ENCODE data around the gene IL18BP.

Gene IL18BP

GRCh38 chr11:71977743-71978418 is 20.8 kb upstream of the IL18BP start:
- Histone ChIP-seq H3K9me3 (ENCODE audit: control insufficient read depth, low read length) (no peaks in the 10 kb centered on the region), H3K4me3 (ENCODE audit: insufficient read depth, low read depth, low read length) (no peak overlapping the region), H3K27me3 (ENCODE audit: control insufficient read depth, insufficient read depth, low read length, poor library complexity, severe bottlenecking) (no peaks in the 10 kb centered on the region)

DNA sequence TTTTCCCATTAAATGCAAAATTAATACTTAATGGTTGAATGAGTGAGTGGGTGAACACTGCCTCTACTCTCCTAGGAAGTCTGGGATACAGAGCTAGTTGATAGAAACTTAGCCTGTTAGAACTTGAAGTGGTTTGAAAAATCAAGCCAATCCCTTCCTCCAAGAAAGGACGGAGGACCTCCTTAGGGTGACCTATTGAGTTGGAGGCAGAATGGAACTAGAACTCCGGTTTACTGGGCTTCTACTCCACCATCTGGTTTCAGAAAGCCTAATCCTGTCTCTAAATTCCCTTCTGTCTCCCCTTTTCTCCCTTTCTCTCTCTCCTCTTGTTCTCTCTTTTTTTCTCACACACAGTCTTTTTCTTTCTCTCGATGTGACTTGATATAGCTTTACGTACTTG is 19.6 kb upstream of the IL18BP start:
- H3K4me1 ChIP-seq (ENCODE audit: control insufficient read depth, insufficient read depth, low read length) = no peaks in the 10 kb centered on the region
- H3K9me3 ChIP-seq (ENCODE audit: control insufficient read depth, low read length) = no peaks in the 10 kb centered on the region
- H3K36me3 ChIP-seq (ENCODE audit: control insufficient read depth, insufficient read depth, low read length) = peaks cover 6% of the 10 kb centered on the region
- no peak overlapping the region for H3K27ac ChIP-seq (ENCODE audit: insufficient read depth, low read depth, low read length, poor library complexity, severe bottlenecking)
- H3K27me3 ChIP-seq (ENCODE audit: control insufficient read depth, insufficient read depth, low read length, poor library complexity, severe bottlenecking) = no peaks in the 10 kb centered on the region
- H3K4me3 ChIP-seq (ENCODE audit: insufficient read depth, low read depth, low read length) = no peak overlapping the region
- 93 to 97% methylated on average over 3 to 4 of the region's 4 CpGs for WGBS, 2 experiments

More at GRCh38 chr11:71977743-71978418, 20.8 kb upstream of the IL18BP start:
- WGBS, 2 experiments = 81 to 85% methylated on average over 7 of the region's 7 CpGs
- no peaks in the 10 kb centered on the region for H3K4me1 ChIP-seq (ENCODE audit: control insufficient read depth, insufficient read depth, low read length)
- no peak overlapping the region for H3K27ac ChIP-seq (ENCODE audit: insufficient read depth, low read depth, low read length, poor library complexity, severe bottlenecking)
- no peaks in the 10 kb centered on the region for H3K36me3 ChIP-seq (ENCODE audit: control insufficient read depth, insufficient read depth, low read length)

DNA sequence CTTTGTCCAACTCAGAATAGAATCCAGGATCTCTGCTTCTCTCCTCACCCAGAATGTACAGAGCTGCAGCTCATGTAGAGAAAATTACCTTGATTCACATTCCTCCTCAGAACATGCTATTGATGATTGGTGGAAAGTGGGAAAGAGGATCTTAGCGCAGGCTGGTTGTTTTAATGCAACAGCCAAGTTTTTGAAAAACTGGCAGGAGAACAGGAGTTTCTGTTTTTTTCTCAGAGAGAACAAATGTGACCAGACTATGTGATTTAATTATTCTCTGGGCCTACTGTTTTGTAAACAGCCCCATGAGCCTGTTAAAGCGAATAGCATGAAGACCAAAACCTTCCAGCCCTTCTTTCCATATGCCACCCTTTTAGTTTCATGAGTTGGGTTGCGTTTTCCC is 19.1 kb upstream of the IL18BP start:
- no peaks in the 10 kb centered on the region for H3K27me3 ChIP-seq (ENCODE audit: control insufficient read depth, insufficient read depth, low read length, poor library complexity, severe bottlenecking)
- no peaks in the 10 kb centered on the region for H3K9me3 ChIP-seq (ENCODE audit: control insufficient read depth, low read length)
- no peaks in the 10 kb centered on the region for H3K4me1 ChIP-seq (ENCODE audit: control insufficient read depth, insufficient read depth, low read length)
- WGBS, 2 experiments = 93 to 99% methylated on average over 3 of the region's 3 CpGs
- H3K36me3 ChIP-seq (ENCODE audit: control insufficient read depth, insufficient read depth, low read length) = peaks cover 6% of the 10 kb centered on the region
- H3K27ac ChIP-seq (ENCODE audit: insufficient read depth, low read depth, low read length, poor library complexity, severe bottlenecking) = no peak overlapping the region
- H3K4me3 ChIP-seq (ENCODE audit: insufficient read depth, low read depth, low read length) = no peak overlapping the region

GRCh38 chr11:71986131-71986530 is 12.6 kb upstream of the IL18BP start:
- WGBS, 2 experiments = 89 to 98% methylated on average over 2 of the region's 2 CpGs
- Histone ChIP-seq H3K36me3 (ENCODE audit: control insufficient read depth, insufficient read depth, low read length) (peaks cover 6% of the 10 kb centered on the region), H3K27me3 (ENCODE audit: control insufficient read depth, insufficient read depth, low read length, poor library complexity, severe bottlenecking) (no peaks in the 10 kb centered on the region), H3K4me3 (ENCODE audit: insufficient read depth, low read depth, low read length) (no peak overlapping the region), H3K27ac (ENCODE audit: insufficient read depth, low read depth, low read length, poor library complexity, severe bottlenecking) (no peak overlapping the region), H3K4me1 (ENCODE audit: control insufficient read depth, insufficient read depth, low read length) (no peaks in the 10 kb centered on the region), H3K9me3 (ENCODE audit: control insufficient read depth, low read length) (no peaks in the 10 kb centered on the region)

- H3K27me3 ChIP-seq (ENCODE audit: control insufficient read depth, insufficient read depth, low read length, poor library complexity, severe bottlenecking) = no peaks in the 10 kb centered on the region
- H3K9me3 ChIP-seq (ENCODE audit: control insufficient read depth, low read length) = no peaks in the 10 kb centered on the region
- no peak overlapping the region for H3K4me3 ChIP-seq (ENCODE audit: insufficient read depth, low read depth, low read length)
- H3K27ac ChIP-seq (ENCODE audit: insufficient read depth, low read depth, low read length, poor library complexity, severe bottlenecking) = no peak overlapping the region
- H3K4me1 ChIP-seq (ENCODE audit: control insufficient read depth, insufficient read depth, low read length) = no peaks in the 10 kb centered on the region
- 44 to 48% methylated on average over 2 of the region's 2 CpGs for WGBS, 2 experiments
- peaks cover 6% of the 10 kb centered on the region for H3K36me3 ChIP-seq (ENCODE audit: control insufficient read depth, insufficient read depth, low read length)
Observed at GRCh38 chr11:71987521-71987920, 11.2 kb upstream of the IL18BP start.

DNA sequence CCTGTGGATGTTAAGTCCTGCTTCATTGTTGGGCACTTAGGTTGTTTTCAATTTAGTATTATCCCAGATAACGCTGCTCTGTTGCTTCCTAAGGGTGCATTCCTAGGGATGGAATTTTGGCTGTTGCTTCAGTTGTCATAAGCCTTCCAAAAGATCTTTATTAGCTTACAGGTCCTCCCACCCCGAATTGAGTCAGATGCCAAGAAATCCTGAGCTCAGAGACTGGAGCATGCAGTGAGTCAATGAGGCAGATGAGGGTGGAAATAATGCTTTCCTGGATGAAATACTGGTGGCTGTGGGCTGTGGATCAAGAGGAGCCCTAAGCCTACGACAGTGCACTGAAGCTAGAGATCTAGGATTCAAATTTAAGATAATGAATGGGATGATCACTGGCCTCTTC is 10.7 kb upstream of the IL18BP start:
- Histone ChIP-seq H3K4me3 (ENCODE audit: insufficient read depth, low read depth, low read length) (no peak overlapping the region), H3K27ac (ENCODE audit: insufficient read depth, low read depth, low read length, poor library complexity, severe bottlenecking) (no peak overlapping the region), H3K4me1 (ENCODE audit: control insufficient read depth, insufficient read depth, low read length) (no peaks in the 10 kb centered on the region), H3K36me3 (ENCODE audit: control insufficient read depth, insufficient read depth, low read length) (peaks cover 6% of the 10 kb centered on the region), H3K9me3 (ENCODE audit: control insufficient read depth, low read length) (no peaks in the 10 kb centered on the region), H3K27me3 (ENCODE audit: control insufficient read depth, insufficient read depth, low read length, poor library complexity, severe bottlenecking) (no peaks in the 10 kb centered on the region)
- WGBS, 2 experiments = 96 to 97% methylated on average over 3 of the region's 3 CpGs

GRCh38 chr11:71990701-71991100 is 8.0 kb upstream of the IL18BP start:
- Histone ChIP-seq H3K27ac (ENCODE audit: insufficient read depth, low read depth, low read length, poor library complexity, severe bottlenecking) (no peak overlapping the region), H3K36me3 (ENCODE audit: control insufficient read depth, insufficient read depth, low read length) (no peaks in the 10 kb centered on the region), H3K4me1 (ENCODE audit: control insufficient read depth, insufficient read depth, low read length) (no peaks in the 10 kb centered on the region), H3K27me3 (ENCODE audit: control insufficient read depth, insufficient read depth, low read length, poor library complexity, severe bottlenecking) (no peaks in the 10 kb centered on the region), H3K4me3 (ENCODE audit: insufficient read depth, low read depth, low read length) (no peak overlapping the region), H3K9me3 (ENCODE audit: control insufficient read depth, low read length) (no peaks in the 10 kb centered on the region)
- WGBS, 2 experiments = 62 to 63% methylated on average over 3 of the region's 3 CpGs

DNA sequence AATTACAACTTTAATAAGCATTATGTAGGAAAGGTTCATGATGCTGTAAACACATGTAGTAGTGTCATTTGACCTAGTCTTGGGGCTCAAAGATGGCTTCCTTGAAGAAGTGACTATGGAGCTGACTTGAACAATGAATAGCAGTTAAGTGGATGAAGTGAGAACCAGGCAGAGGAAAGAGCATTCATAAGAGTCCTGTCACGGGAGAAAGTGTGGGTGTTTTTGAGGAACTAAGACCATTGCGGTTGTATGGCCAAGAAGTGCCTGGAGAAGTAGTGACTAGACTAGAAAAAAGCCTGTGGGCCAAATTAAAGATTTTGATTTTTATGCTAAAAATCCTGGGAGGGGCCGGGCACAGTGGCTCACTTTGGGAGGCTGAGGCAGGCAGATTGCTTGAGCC is 7.2 kb upstream of the IL18BP start:
- WGBS, 2 experiments = 92 to 94% methylated on average over 3 of the region's 3 CpGs
- Histone ChIP-seq H3K27ac (ENCODE audit: insufficient read depth, low read depth, low read length, poor library complexity, severe bottlenecking) (no peak overlapping the region), H3K36me3 (ENCODE audit: control insufficient read depth, insufficient read depth, low read length) (no peaks in the 10 kb centered on the region)

GRCh38 chr11:71992136-71992730 is 6.5 kb upstream of the IL18BP start:
- WGBS, 2 experiments = 93 to 97% methylated on average over 2 of the region's 3 CpGs
- no peak overlapping the region for H3K4me3 ChIP-seq (ENCODE audit: insufficient read depth, low read depth, low read length)
- no peaks in the 10 kb centered on the region for H3K36me3 ChIP-seq (ENCODE audit: control insufficient read depth, insufficient read depth, low read length)
- no peak overlapping the region for H3K27ac ChIP-seq (ENCODE audit: insufficient read depth, low read depth, low read length, poor library complexity, severe bottlenecking)
- no peaks in the 10 kb centered on the region for H3K4me1 ChIP-seq (ENCODE audit: control insufficient read depth, insufficient read depth, low read length)
- no peaks in the 10 kb centered on the region for H3K9me3 ChIP-seq (ENCODE audit: control insufficient read depth, low read length)
- H3K27me3 ChIP-seq (ENCODE audit: control insufficient read depth, insufficient read depth, low read length, poor library complexity, severe bottlenecking) = no peaks in the 10 kb centered on the region

More for the DNA sequence above, 7.2 kb upstream of the IL18BP start:
- H3K27me3 ChIP-seq (ENCODE audit: control insufficient read depth, insufficient read depth, low read length, poor library complexity, severe bottlenecking) = no peaks in the 10 kb centered on the region
- no peak overlapping the region for H3K4me3 ChIP-seq (ENCODE audit: insufficient read depth, low read depth, low read length)
- no peaks in the 10 kb centered on the region for H3K9me3 ChIP-seq (ENCODE audit: control insufficient read depth, low read length)
- no peaks in the 10 kb centered on the region for H3K4me1 ChIP-seq (ENCODE audit: control insufficient read depth, insufficient read depth, low read length)

- Histone ChIP-seq H3K27me3 (ENCODE audit: control insufficient read depth, insufficient read depth, low read length, poor library complexity, severe bottlenecking) (no peaks in the 10 kb centered on the region), H3K27ac (ENCODE audit: insufficient read depth, low read depth, low read length, poor library complexity, severe bottlenecking) (no peak overlapping the region), H3K4me3 (ENCODE audit: insufficient read depth, low read depth, low read length) (no peak overlapping the region), H3K9me3 (ENCODE audit: control insufficient read depth, low read length) (no peaks in the 10 kb centered on the region), H3K4me1 (ENCODE audit: control insufficient read depth, insufficient read depth, low read length) (no peaks in the 10 kb centered on the region), H3K36me3 (ENCODE audit: control insufficient read depth, insufficient read depth, low read length) (no peaks in the 10 kb centered on the region)
- WGBS, 2 experiments = 86 to 96% methylated on average over 3 of the region's 3 CpGs
Observed at GRCh38 chr11:71994786-71995185, 3.9 kb upstream of the IL18BP start.

Data from ectodermal cell (in vitro differentiated cells).